IMR-90 (cell line): ENCODE results near the gene OR6C3. TPM values are rescaled to one million over a fixed set of nuclear protein-coding genes. Genes with fewer than 3 reads are reported as not detected.

Experiments
- ATAC-seq: fragments of 200-7000 bp; cut with Tn5 transposase; 2 replicates; pipeline ENCODE4 v1.9.1; 2020; ENCODE audit warnings: low read depth, mild to moderate bottlenecking, moderate library complexity
- BruUV-seq: library from RNA; stranded (reverse); fragments of 400-500 nt; replicated peaks from 2 replicates; lab custom pipeline; 2021; lab: Mats Ljungman, UMichigan
- CTCF ChIA-PET: fragments of 300-600 bp; formaldehyde crosslinking; extraction: SDS; loops from one replicate; lab custom pipeline; 2021; ENCODE audit warnings: antibody characterized with exemption; lab: Yijun Ruan, JAX
- POLR2A ChIA-PET: fragments of 300-600 bp; sonication (Branson Sonifier 250); formaldehyde crosslinking; loops from one replicate; lab custom pipeline; 2022; ENCODE audit warnings: antibody characterized with exemption; ENCODE audit not compliant: unreplicated experiment; lab: Charles Lee
- DNase-seq: peaks from one replicate; pipeline ENCODE4 v3.0.0; 2013
- H2AFZ ChIP-seq: replicated peaks from 2 replicates; pipeline ENCODE3; 2013; ENCODE audit warnings: low read length, mild to moderate bottlenecking; ENCODE audit not compliant: poor library complexity
- H2AK5ac ChIP-seq: 2 replicates; pipeline ENCODE4 v1.6.1; 2013; ENCODE audit warnings: low read depth, low read length, inconsistent platforms
- H2AK9ac ChIP-seq: replicated peaks from 2 replicates; pipeline ENCODE3; 2013; ENCODE audit warnings: mild to moderate bottlenecking, low read depth, low read length, moderate library complexity; ENCODE audit not compliant: poor library complexity
- H2BK120ac ChIP-seq: 2 replicates; pipeline ENCODE4 v1.6.1; 2013; ENCODE audit warnings: low read depth, low read length, inconsistent platforms
- H2BK15ac ChIP-seq: 3 replicates; pipeline ENCODE4 v1.6.1; 2013; ENCODE audit warnings: low read depth, low read length, inconsistent platforms
- H2BK20ac ChIP-seq: 2 replicates; pipeline ENCODE4 v1.6.1; 2013; ENCODE audit warnings: low read depth, mild to moderate bottlenecking, inconsistent platforms, low read length, moderate library complexity
- H2BK5ac ChIP-seq: 2 replicates; pipeline ENCODE4 v1.6.1; 2013; ENCODE audit warnings: mild to moderate bottlenecking, low read depth, low read length, inconsistent platforms; ENCODE audit not compliant: poor library complexity, severe bottlenecking
- H3K14ac ChIP-seq: replicated peaks from 2 replicates; pipeline ENCODE4 v1.6.1; 2013; ENCODE audit warnings: low read depth, low read length, inconsistent platforms
- H3K18ac ChIP-seq: 2 replicates; pipeline ENCODE4 v1.6.1; 2013; ENCODE audit warnings: low read depth, low read length, control low read depth
- H3K23ac ChIP-seq: 2 replicates; pipeline ENCODE4 v1.6.1; 2013; ENCODE audit warnings: low read depth, low read length, inconsistent platforms
- H3K27ac ChIP-seq: 2 replicates; pipeline ENCODE4 v1.5.1; 2013; ENCODE audit warnings: mild to moderate bottlenecking, control low read depth, low read length; ENCODE audit not compliant: insufficient read depth
- H3K27me3 ChIP-seq: 2 replicates; pipeline ENCODE4 v1.6.1; 2013; ENCODE audit warnings: low read length; ENCODE audit not compliant: control insufficient read depth, insufficient read depth
- H3K36me3 ChIP-seq: 2 replicates; pipeline ENCODE4 v1.6.1; 2013; ENCODE audit warnings: low read length, mixed read lengths; ENCODE audit not compliant: control insufficient read depth, insufficient read depth
- H3K4ac ChIP-seq: 2 replicates; pipeline ENCODE4 v1.6.1; 2013; ENCODE audit warnings: low read depth, low read length, inconsistent platforms
- H3K4me1 ChIP-seq: 2 replicates; pipeline ENCODE4 v1.6.1; 2013; ENCODE audit warnings: low read length, mixed read lengths; ENCODE audit not compliant: control insufficient read depth, insufficient read depth
- H3K4me2 ChIP-seq: 2 replicates; pipeline ENCODE4 v1.6.1; 2013; ENCODE audit warnings: low read depth, mild to moderate bottlenecking, control low read depth, low read length, moderate library complexity
- H3K4me3 ChIP-seq: 2 replicates; pipeline ENCODE4 v1.5.1; 2013; ENCODE audit warnings: low read depth, mild to moderate bottlenecking, control low read depth, low read length, moderate library complexity; ENCODE audit not compliant: insufficient read depth
- H3K56ac ChIP-seq: 2 replicates; pipeline ENCODE4 v1.6.1; 2013; ENCODE audit warnings: low read length, inconsistent platforms; ENCODE audit not compliant: insufficient read depth; ENCODE audit errors: extremely low read depth
- H3K79me1 ChIP-seq, 2 experiments: 2 replicates each; pipeline ENCODE4 v1.6.1; 2013; ENCODE audit warnings: low read length in 2 of 2, inconsistent platforms in 1 of 2, low read depth in 1 of 2
- H3K9ac ChIP-seq: 2 replicates; pipeline ENCODE4 v1.6.1; 2013; ENCODE audit warnings: low read depth, low read length, control low read depth
- H3K9me1 ChIP-seq: 2 replicates; pipeline ENCODE4 v1.6.1; 2013; ENCODE audit warnings: low read length, inconsistent platforms; ENCODE audit not compliant: insufficient read depth
- H3K9me3 ChIP-seq: 2 replicates; pipeline ENCODE4 v1.6.1; 2013; ENCODE audit warnings: low read length; ENCODE audit not compliant: control insufficient read depth, insufficient read depth
- H4K20me1 ChIP-seq: 2 replicates; pipeline ENCODE4 v1.6.1; 2013; ENCODE audit warnings: low read length, inconsistent platforms; ENCODE audit not compliant: insufficient read depth
- H4K5ac ChIP-seq: 2 replicates; pipeline ENCODE4 v1.6.1; 2013; ENCODE audit warnings: mild to moderate bottlenecking, low read depth, low read length, control low read depth
- H4K8ac ChIP-seq, 2 experiments: 2 replicates each; pipeline ENCODE4 v1.6.1; 2013; ENCODE audit warnings: low read depth in 2 of 2, low read length in 2 of 2, control low read depth in 1 of 2, inconsistent platforms in 1 of 2
- H4K91ac ChIP-seq: 2 replicates; pipeline ENCODE4 v1.6.1; 2013; ENCODE audit warnings: low read depth, low read length, inconsistent platforms; ENCODE audit not compliant: insufficient read depth
- BHLHE40 ChIP-seq: fragments of 150-350 bp; IDR thresholded peaks from 2 replicates; pipeline ENCODE4 v1.6.1; 2016; ENCODE audit warnings: mild to moderate bottlenecking, low read depth, low read length
- CEBPB ChIP-seq: IDR thresholded peaks from 2 replicates; pipeline ENCODE4 v1.6.1; 2012; ENCODE audit warnings: low read depth, low read length, improper control_type of control experiment
- CHD1 ChIP-seq: IDR thresholded peaks from 2 replicates; pipeline ENCODE4 v1.6.1; 2012; ENCODE audit warnings: low read depth, low read length, improper control_type of control experiment
- CTCF ChIP-seq: conservative IDR thresholded peaks from 2 replicates; pipeline ENCODE4 v1.5.1; 2012; ENCODE audit warnings: mild to moderate bottlenecking, low read depth, low read length, improper control_type of control experiment
- ELK1 ChIP-seq: fragments of 150-350 bp; IDR thresholded peaks from 2 replicates; pipeline ENCODE4 v1.6.1; 2016; ENCODE audit warnings: low read depth, mild to moderate bottlenecking, low read length, moderate library complexity, borderline replicate concordance
- FOS ChIP-seq: fragments of 150-350 bp; IDR thresholded peaks from 2 replicates; pipeline ENCODE4 v1.6.1; 2016; ENCODE audit warnings: low read depth, low read length
- MAFK ChIP-seq: IDR thresholded peaks from 2 replicates; pipeline ENCODE4 v1.6.1; 2012; ENCODE audit warnings: low read depth, low read length, improper control_type of control experiment
- MAZ ChIP-seq: IDR thresholded peaks from 2 replicates; pipeline ENCODE4 v1.6.1; 2012; ENCODE audit warnings: low read depth, mild to moderate bottlenecking, low read length, improper control_type of control experiment, moderate library complexity, borderline replicate concordance
- MXI1 ChIP-seq: IDR thresholded peaks from 2 replicates; pipeline ENCODE4 v1.6.1; 2012; ENCODE audit warnings: low read depth, mild to moderate bottlenecking, low read length, moderate library complexity, borderline replicate concordance
- NFE2L2 ChIP-seq: fragments of 150-350 bp; IDR thresholded peaks from 2 replicates; pipeline ENCODE4 v1.6.1; 2016; ENCODE audit warnings: low read depth, mild to moderate bottlenecking, low read length
- POLR2A ChIP-seq: IDR thresholded peaks from 2 replicates; pipeline ENCODE4 v1.6.1; 2012; ENCODE audit warnings: mild to moderate bottlenecking, low read depth, low read length
- RAD21 ChIP-seq: IDR thresholded peaks from 2 replicates; pipeline ENCODE4 v1.6.1; 2012; ENCODE audit warnings: low read length, improper control_type of control experiment
- RCOR1 ChIP-seq: IDR thresholded peaks from 2 replicates; pipeline ENCODE4 v1.6.1; 2012; ENCODE audit warnings: mild to moderate bottlenecking, low read length, improper control_type of control experiment; ENCODE audit not compliant: insufficient replicate concordance
- RFX5 ChIP-seq: IDR thresholded peaks from 2 replicates; pipeline ENCODE4 v1.8.0; 2012; ENCODE audit warnings: low read depth, mild to moderate bottlenecking, low read length, moderate library complexity
- SMC3 ChIP-seq: fragments of 150-350 bp; IDR thresholded peaks from 2 replicates; pipeline ENCODE4 v1.6.1; 2016; ENCODE audit warnings: low read depth, mild to moderate bottlenecking, antibody characterized with exemption, low read length, moderate library complexity
- USF2 ChIP-seq: fragments of 150-350 bp; IDR thresholded peaks from 2 replicates; pipeline ENCODE4 v1.6.1; 2017; ENCODE audit warnings: mild to moderate bottlenecking, antibody characterized with exemption, low read length, low read depth
- WGBS, 2 experiments: methylation state at CpG; one replicate each; pipeline versions ENCODE4 v1.1.5 to v1.1.7; 2013; ENCODE audit warnings: missing lambda C conversion rate in 2 of 2; ENCODE audit not compliant: insufficient read length in 1 of 2; ENCODE audit errors: extremely low coverage in 2 of 2; 5-methylcytosine and 5-hydroxymethylcytosine counted together
- dilution Hi-C: fragments of 300-500 bp; cut with HindIII; formaldehyde crosslinking; loops from one replicate; pipeline ENCODE4 v1.14.3; 2018; ENCODE audit warnings: low sequenced_read_pairs; ENCODE audit not compliant: unreplicated experiment
- in situ Hi-C: fragments of 300-500 bp; cut with MboI; formaldehyde crosslinking; loops from 3 replicates; pipeline ENCODE4 v1.14.3; 2019; ENCODE audit warnings: low sequenced_read_pairs, inconsistent platforms, mixed read lengths
- intact Hi-C: fragments of 100-400 bp; cut with micrococcal nuclease; formaldehyde crosslinking; loops from 2 replicates; pipeline ENCODE4 v1.10.0; 2022
- polyA plus RNA-seq, 3 experiments: library from polyadenylated mRNA; depleted of rRNA; stranded (reverse); fragments of >200 nt; gene quantifications; 2 replicates each; pipeline ENCODE4 v1.2.3, GENCODE V29; 2012; ENCODE audit warnings: low replicate concordance in 1 of 3
- total RNA-seq: library from RNA; depleted of rRNA; stranded (reverse); fragments of >200 nt; gene quantifications from 2 replicates; pipeline ENCODE4 v1.2.3, GENCODE V29; 2012

Gene OR6C3
- total and polyA plus RNA-seq, 2 of the 4 experiments (the other 2 are of a cell fraction), result not detected

- H4K91ac ChIP-seq, result no peak within 1 kb of the TSS
- intact Hi-C loops, result no loop called here
Measured at GRCh38 chr12:55314043-55314442, 16.5 kb upstream of the OR6C3 start, which contains the start of gene OR6C1. Gene OR6C1, plus strand, starts transcription at chr12:55314343. Its CDS starts 6,257 bp downstream, at chr12:55320600.

More at GRCh38 chr12:55314043-55314442, 16.5 kb upstream of the OR6C3 start, which contains the start of gene OR6C1:
- Histone ChIP-seq H2BK15ac (no peak within 1 kb of the TSS), H3K27ac (no peak within 1 kb of the TSS), H3K79me1 (no peaks in the 10 kb centered on the region), H3K9ac (no peak within 1 kb of the TSS), H2AK5ac (no peak within 1 kb of the TSS), H4K5ac (no peak within 1 kb of the TSS), H3K4ac (no peak within 1 kb of the TSS), H2BK20ac (no peak within 1 kb of the TSS), H3K9me3 (no peaks in the 10 kb centered on the region), H2BK120ac (no peak within 1 kb of the TSS), H3K36me3 (no peaks in the 10 kb centered on the region), H3K4me1 (no peaks in the 10 kb centered on the region), H3K56ac (no peak within 1 kb of the TSS), H3K9me1 (no peaks in the 10 kb centered on the region), H2BK5ac (no peak within 1 kb of the TSS), H3K4me3 (no peak within 1 kb of the TSS), H3K4me2 (no peak within 1 kb of the TSS), H2AFZ (no peak within 1 kb of the TSS), H3K18ac (no peak within 1 kb of the TSS), H3K14ac (no peak within 1 kb of the TSS), H2AK9ac (no peak within 1 kb of the TSS), H3K27me3 (no peaks in the 10 kb centered on the region), H3K23ac (no peak within 1 kb of the TSS), H4K20me1 (no peaks in the 10 kb centered on the region), H4K8ac (no peak within 1 kb of the TSS)
- dilution Hi-C loops, result no loop called here
- TF ChIP-seq CHD1 (no peak), NFE2L2 (no peak), POLR2A (no peak), ELK1 (no peak), FOS (no peak), MXI1 (no peak), CEBPB (no peak), SMC3 (no peak), CTCF (no peak), BHLHE40 (no peak), RCOR1 (no peak), MAFK (no peak), RFX5 (no peak), RAD21 (no peak), MAZ (no peak), USF2 (no peak)
- WGBS, 2 experiments, result no CpG with 5 or more reads among the region's 2 CpGs
- DNase-seq (no peak), ATAC-seq (no peak)
- CTCF ChIA-PET, result no interaction called here
- POLR2A ChIA-PET, result no interaction called here
- no TSS peak for BruUV-seq
- in situ Hi-C loops, result no loop called here
